WTC11 (cell line): Measurements from ENCODE around the gene DMD.

Experiments
- CREM ChIP-seq: sonication (generic); formaldehyde crosslinking; IDR thresholded peaks from 2 replicates; pipeline ENCODE4 v1.8.1; 2022; ENCODE audit warnings: mild to moderate bottlenecking, missing genetic modification reagents, moderate library complexity
- IRF2 ChIP-seq: sonication (generic); formaldehyde crosslinking; IDR thresholded peaks from 2 replicates; pipeline ENCODE4 v1.8.0; 2022; ENCODE audit warnings: low read depth, missing genetic modification reagents, borderline replicate concordance
- JAZF1 ChIP-seq: fragments of 250-450 bp; sonication (Bioruptor Pico); IDR thresholded peaks from 2 replicates; pipeline ENCODE4 v1.9.0; 2021; ENCODE audit warnings: moderate library complexity, mild to moderate bottlenecking, inconsistent platforms
- JUN ChIP-seq: sonication (generic); formaldehyde crosslinking; IDR thresholded peaks from 2 replicates; pipeline ENCODE4 v1.8.0; 2023; ENCODE audit warnings: mild to moderate bottlenecking, missing genetic modification reagents
- KAT7 ChIP-seq: sonication (generic); formaldehyde crosslinking; IDR thresholded peaks from 2 replicates; pipeline ENCODE4 v1.8.1; 2023; ENCODE audit warnings: missing genetic modification reagents, mild to moderate bottlenecking, borderline replicate concordance
- RELA ChIP-seq: sonication (generic); formaldehyde crosslinking; IDR thresholded peaks from 2 replicates; pipeline ENCODE4 v1.8.1; 2022; ENCODE audit warnings: missing genetic modification reagents, mild to moderate bottlenecking, borderline replicate concordance
- ZNF423 ChIP-seq: fragments of 250-450 bp; sonication (Bioruptor Pico); IDR thresholded peaks from 2 replicates; pipeline ENCODE4 v2.1.2; 2022; ENCODE audit warnings: mild to moderate bottlenecking, moderate library complexity
- TF ChIP-seq, protein P1 (sequence below): fragments of 200-600 bp; IDR thresholded peaks from 2 replicates; pipeline ENCODE4 v1.8.0; 2022; ENCODE audit warnings: antibody characterized with exemption
- TF ChIP-seq, protein P2 (sequence below): sonication (generic); formaldehyde crosslinking; conservative IDR thresholded peaks from 2 replicates; pipeline ENCODE4 v1.8.1; 2023; ENCODE audit warnings: mild to moderate bottlenecking, low read depth, missing genetic modification reagents, moderate library complexity
- TF ChIP-seq, protein P3 (sequence below): sonication (generic); formaldehyde crosslinking; IDR thresholded peaks from 2 replicates; pipeline ENCODE4 v1.8.1; 2023; ENCODE audit warnings: mild to moderate bottlenecking, missing genetic modification reagents, moderate library complexity
- TF ChIP-seq, protein P4 (sequence below): sonication (generic); formaldehyde crosslinking; conservative IDR thresholded peaks from 2 replicates; pipeline ENCODE4 v1.8.1; 2022; ENCODE audit warnings: mild to moderate bottlenecking, missing genetic modification reagents
- TF ChIP-seq, protein P5 (sequence below): sonication (generic); formaldehyde crosslinking; IDR thresholded peaks from 2 replicates; pipeline ENCODE4 v1.8.1; 2023; ENCODE audit warnings: mild to moderate bottlenecking, moderate library complexity, missing genetic modification reagents

DNA sequence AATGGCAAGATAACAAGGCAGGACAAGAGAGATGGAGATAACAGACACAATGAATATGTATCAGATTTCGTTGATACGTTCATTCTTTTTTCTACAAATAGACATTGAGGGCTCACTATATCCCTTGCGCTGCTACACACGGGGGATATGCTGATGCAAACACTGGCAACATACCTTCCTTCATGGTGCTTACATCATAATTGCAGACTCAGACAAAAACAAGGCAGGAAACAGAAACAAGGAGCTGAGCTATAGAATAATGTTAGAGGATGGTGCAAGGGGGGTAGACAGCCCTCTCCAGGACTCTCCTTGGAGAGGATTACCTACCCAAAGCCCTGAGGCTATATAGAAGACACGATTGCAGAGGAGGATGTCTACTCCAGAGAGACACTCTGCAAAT, 1069.5 kb downstream of the DMD start:
- TF ChIP-seq IRF2 (CRISPR knock-in tag): no peak
- TF ChIP-seq, protein P1, sequence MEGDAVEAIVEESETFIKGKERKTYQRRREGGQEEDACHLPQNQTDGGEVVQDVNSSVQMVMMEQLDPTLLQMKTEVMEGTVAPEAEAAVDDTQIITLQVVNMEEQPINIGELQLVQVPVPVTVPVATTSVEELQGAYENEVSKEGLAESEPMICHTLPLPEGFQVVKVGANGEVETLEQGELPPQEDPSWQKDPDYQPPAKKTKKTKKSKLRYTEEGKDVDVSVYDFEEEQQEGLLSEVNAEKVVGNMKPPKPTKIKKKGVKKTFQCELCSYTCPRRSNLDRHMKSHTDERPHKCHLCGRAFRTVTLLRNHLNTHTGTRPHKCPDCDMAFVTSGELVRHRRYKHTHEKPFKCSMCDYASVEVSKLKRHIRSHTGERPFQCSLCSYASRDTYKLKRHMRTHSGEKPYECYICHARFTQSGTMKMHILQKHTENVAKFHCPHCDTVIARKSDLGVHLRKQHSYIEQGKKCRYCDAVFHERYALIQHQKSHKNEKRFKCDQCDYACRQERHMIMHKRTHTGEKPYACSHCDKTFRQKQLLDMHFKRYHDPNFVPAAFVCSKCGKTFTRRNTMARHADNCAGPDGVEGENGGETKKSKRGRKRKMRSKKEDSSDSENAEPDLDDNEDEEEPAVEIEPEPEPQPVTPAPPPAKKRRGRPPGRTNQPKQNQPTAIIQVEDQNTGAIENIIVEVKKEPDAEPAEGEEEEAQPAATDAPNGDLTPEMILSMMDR: no peak
- TF ChIP-seq RELA (CRISPR knock-in tag): no peak
- TF ChIP-seq ZNF423 (CRISPR knock-in tag): no peak
- TF ChIP-seq, protein P2, sequence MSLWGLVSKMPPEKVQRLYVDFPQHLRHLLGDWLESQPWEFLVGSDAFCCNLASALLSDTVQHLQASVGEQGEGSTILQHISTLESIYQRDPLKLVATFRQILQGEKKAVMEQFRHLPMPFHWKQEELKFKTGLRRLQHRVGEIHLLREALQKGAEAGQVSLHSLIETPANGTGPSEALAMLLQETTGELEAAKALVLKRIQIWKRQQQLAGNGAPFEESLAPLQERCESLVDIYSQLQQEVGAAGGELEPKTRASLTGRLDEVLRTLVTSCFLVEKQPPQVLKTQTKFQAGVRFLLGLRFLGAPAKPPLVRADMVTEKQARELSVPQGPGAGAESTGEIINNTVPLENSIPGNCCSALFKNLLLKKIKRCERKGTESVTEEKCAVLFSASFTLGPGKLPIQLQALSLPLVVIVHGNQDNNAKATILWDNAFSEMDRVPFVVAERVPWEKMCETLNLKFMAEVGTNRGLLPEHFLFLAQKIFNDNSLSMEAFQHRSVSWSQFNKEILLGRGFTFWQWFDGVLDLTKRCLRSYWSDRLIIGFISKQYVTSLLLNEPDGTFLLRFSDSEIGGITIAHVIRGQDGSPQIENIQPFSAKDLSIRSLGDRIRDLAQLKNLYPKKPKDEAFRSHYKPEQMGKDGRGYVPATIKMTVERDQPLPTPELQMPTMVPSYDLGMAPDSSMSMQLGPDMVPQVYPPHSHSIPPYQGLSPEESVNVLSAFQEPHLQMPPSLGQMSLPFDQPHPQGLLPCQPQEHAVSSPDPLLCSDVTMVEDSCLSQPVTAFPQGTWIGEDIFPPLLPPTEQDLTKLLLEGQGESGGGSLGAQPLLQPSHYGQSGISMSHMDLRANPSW (CRISPR knock-in tag): no peak
- TF ChIP-seq, protein P3, sequence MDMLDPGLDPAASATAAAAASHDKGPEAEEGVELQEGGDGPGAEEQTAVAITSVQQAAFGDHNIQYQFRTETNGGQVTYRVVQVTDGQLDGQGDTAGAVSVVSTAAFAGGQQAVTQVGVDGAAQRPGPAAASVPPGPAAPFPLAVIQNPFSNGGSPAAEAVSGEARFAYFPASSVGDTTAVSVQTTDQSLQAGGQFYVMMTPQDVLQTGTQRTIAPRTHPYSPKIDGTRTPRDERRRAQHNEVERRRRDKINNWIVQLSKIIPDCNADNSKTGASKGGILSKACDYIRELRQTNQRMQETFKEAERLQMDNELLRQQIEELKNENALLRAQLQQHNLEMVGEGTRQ: no peak
- TF ChIP-seq KAT7 (CRISPR knock-in tag): no peak
- TF ChIP-seq, protein P4, sequence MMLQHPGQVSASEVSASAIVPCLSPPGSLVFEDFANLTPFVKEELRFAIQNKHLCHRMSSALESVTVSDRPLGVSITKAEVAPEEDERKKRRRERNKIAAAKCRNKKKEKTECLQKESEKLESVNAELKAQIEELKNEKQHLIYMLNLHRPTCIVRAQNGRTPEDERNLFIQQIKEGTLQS: no peak
- no peak for TF ChIP-seq JUN (CRISPR knock-in tag)
- TF ChIP-seq JAZF1: no peak
- no peak for TF ChIP-seq CREM (CRISPR knock-in tag)
- TF ChIP-seq, protein P5, sequence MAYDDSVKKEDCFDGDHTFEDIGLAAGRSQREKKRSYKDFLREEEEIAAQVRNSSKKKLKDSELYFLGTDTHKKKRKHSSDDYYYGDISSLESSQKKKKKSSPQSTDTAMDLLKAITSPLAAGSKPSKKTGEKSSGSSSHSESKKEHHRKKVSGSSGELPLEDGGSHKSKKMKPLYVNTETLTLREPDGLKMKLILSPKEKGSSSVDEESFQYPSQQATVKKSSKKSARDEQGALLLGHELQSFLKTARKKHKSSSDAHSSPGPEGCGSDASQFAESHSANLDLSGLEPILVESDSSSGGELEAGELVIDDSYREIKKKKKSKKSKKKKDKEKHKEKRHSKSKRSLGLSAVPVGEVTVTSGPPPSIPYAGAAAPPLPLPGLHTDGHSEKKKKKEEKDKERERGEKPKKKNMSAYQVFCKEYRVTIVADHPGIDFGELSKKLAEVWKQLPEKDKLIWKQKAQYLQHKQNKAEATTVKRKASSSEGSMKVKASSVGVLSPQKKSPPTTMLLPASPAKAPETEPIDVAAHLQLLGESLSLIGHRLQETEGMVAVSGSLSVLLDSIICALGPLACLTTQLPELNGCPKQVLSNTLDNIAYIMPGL (CRISPR knock-in tag): no peak
